H9 (cell line): ENCODE data around the gene PPP2R3B. TPM values are rescaled to one million over a fixed set of nuclear protein-coding genes. Genes with fewer than 3 reads are reported as not detected.
A peak's percentile ranks its signal among the peaks of the same experiment; 100 is the strongest.

Experiments used
- DNase-seq: peaks from one replicate; pipeline ENCODE4 v3.0.0-alpha.2; 2017
- H2AFZ ChIP-seq: one replicate; pipeline ENCODE4 v1.6.1; 2013; ENCODE audit warnings: mild to moderate bottlenecking, low read length, control low read depth, moderate library complexity
- H2AK5ac ChIP-seq: 2 replicates; pipeline ENCODE4 v1.6.1; 2013; ENCODE audit warnings: low read length, control low read depth, mixed read lengths; ENCODE audit not compliant: insufficient read length
- H2BK120ac ChIP-seq: one replicate; pipeline ENCODE4 v1.6.1; 2013; ENCODE audit warnings: low read depth, mild to moderate bottlenecking, low read length, control low read depth, inconsistent platforms; ENCODE audit not compliant: poor library complexity, severe bottlenecking
- H2BK12ac ChIP-seq: 2 replicates; pipeline ENCODE4 v1.6.1; 2013; ENCODE audit warnings: low read length, control low read depth, mixed read lengths, low read depth; ENCODE audit not compliant: insufficient read length
- H2BK15ac ChIP-seq: 2 replicates; pipeline ENCODE4 v1.6.1; 2013; ENCODE audit warnings: low read depth, low read length, control low read depth
- H2BK20ac ChIP-seq: one replicate; pipeline ENCODE4 v1.6.1; 2013; ENCODE audit warnings: low read depth, mild to moderate bottlenecking, low read length, control low read depth, inconsistent platforms; ENCODE audit not compliant: poor library complexity, severe bottlenecking
- H2BK5ac ChIP-seq: 2 replicates; pipeline ENCODE4 v1.6.1; 2013; ENCODE audit warnings: low read length, control low read depth, mixed read lengths; ENCODE audit not compliant: insufficient read length
- H3K14ac ChIP-seq: 2 replicates; pipeline ENCODE4 v1.6.1; 2013; ENCODE audit warnings: low read length, control low read depth; ENCODE audit not compliant: insufficient read depth
- H3K18ac ChIP-seq: 2 replicates; pipeline ENCODE4 v1.6.1; 2013; ENCODE audit warnings: low read depth, mild to moderate bottlenecking, mixed read lengths, low read length, control low read depth; ENCODE audit not compliant: insufficient read length
- H3K23ac ChIP-seq: 2 replicates; pipeline ENCODE4 v1.6.1; 2013; ENCODE audit warnings: low read length, control low read depth, mixed read lengths, low read depth; ENCODE audit not compliant: insufficient read length
- H3K23me2 ChIP-seq: 2 replicates; pipeline ENCODE4 v1.6.1; 2013; ENCODE audit warnings: low read depth, mild to moderate bottlenecking, mixed read lengths, low read length, control low read depth; ENCODE audit not compliant: insufficient read length, poor library complexity, severe bottlenecking
- H3K27ac ChIP-seq: 2 replicates; pipeline ENCODE4 v1.5.1; 2013; ENCODE audit warnings: low read length, control low read depth, mixed read lengths, low read depth; ENCODE audit not compliant: insufficient read length
- H3K27me3 ChIP-seq: 2 replicates; pipeline ENCODE4 v1.6.1; 2013; ENCODE audit warnings: low read length, control low read depth, inconsistent platforms; ENCODE audit not compliant: insufficient read depth
- H3K4ac ChIP-seq: 2 replicates; pipeline ENCODE4 v1.6.1; 2013; ENCODE audit warnings: low read depth, mild to moderate bottlenecking, control low read depth, inconsistent platforms, low read length, moderate library complexity
- H3K4me1 ChIP-seq: 2 replicates; pipeline ENCODE4 v1.6.1; 2013; ENCODE audit warnings: low read length, control low read depth, inconsistent platforms; ENCODE audit not compliant: insufficient read depth
- H3K4me2 ChIP-seq: 2 replicates; pipeline ENCODE4 v1.6.1; 2013; ENCODE audit warnings: low read length, control low read depth, mixed read lengths; ENCODE audit not compliant: insufficient read length, insufficient read depth
- H3K56ac ChIP-seq: 2 replicates; pipeline ENCODE4 v1.6.1; 2013; ENCODE audit warnings: low read depth, mild to moderate bottlenecking, mixed read lengths, low read length, control low read depth; ENCODE audit not compliant: insufficient read length
- H3K79me1 ChIP-seq: 2 replicates; pipeline ENCODE4 v1.6.1; 2013; ENCODE audit warnings: low read depth, mild to moderate bottlenecking, moderate library complexity, low read length, control low read depth, inconsistent platforms; ENCODE audit not compliant: insufficient read depth, poor library complexity, severe bottlenecking
- H3K79me2 ChIP-seq: 2 replicates; pipeline ENCODE4 v1.6.1; 2013; ENCODE audit warnings: low read length, control low read depth, inconsistent platforms; ENCODE audit not compliant: insufficient read depth
- H3K9ac ChIP-seq: 2 replicates; pipeline ENCODE4 v1.6.1; 2013; ENCODE audit warnings: low read length, control low read depth, mixed read lengths; ENCODE audit not compliant: insufficient read length; ENCODE audit errors: extremely low read depth
- H3K9me3 ChIP-seq: one replicate; pipeline ENCODE4 v1.6.1; 2013; ENCODE audit warnings: low read depth, low read length, inconsistent platforms; ENCODE audit not compliant: control insufficient read depth
- H3T11ph ChIP-seq: one replicate; pipeline ENCODE4 v1.6.1; 2013; ENCODE audit warnings: mild to moderate bottlenecking, low read length, control low read depth, inconsistent platforms
- H4K20me1 ChIP-seq: one replicate; pipeline ENCODE4 v1.6.1; 2013; ENCODE audit not compliant: control insufficient read depth, insufficient read length, insufficient read depth
- H4K5ac ChIP-seq: 2 replicates; pipeline ENCODE4 v1.6.1; 2013; ENCODE audit warnings: low read depth, mild to moderate bottlenecking, mixed read lengths, low read length, control low read depth; ENCODE audit not compliant: insufficient read length
- H4K8ac ChIP-seq: replicated peaks from 2 replicates; pipeline ENCODE4 v1.6.1; 2013; ENCODE audit warnings: low read length, control low read depth, mixed read lengths, low read depth; ENCODE audit not compliant: insufficient read length
- H4K91ac ChIP-seq: 2 replicates; pipeline ENCODE4 v1.6.1; 2013; ENCODE audit warnings: low read depth, mild to moderate bottlenecking, moderate library complexity, mixed read lengths, low read length, control low read depth; ENCODE audit not compliant: insufficient read length
- H3K27ac Mint-ChIP-seq, 3 experiments: 2 replicates in 2 of 3; 3 replicates in 1 of 3; pipeline ENCODE4 v1.8.0; 2020 to 2021; ENCODE audit warnings: mixed read lengths in 3 of 3, mild to moderate bottlenecking in 1 of 3, moderate library complexity in 1 of 3
- H3K27me3 Mint-ChIP-seq: 2 replicates; pipeline ENCODE4 v1.8.0; 2021; ENCODE audit warnings: low read depth, mild to moderate bottlenecking, moderate library complexity, mixed read lengths
- H3K36me3 Mint-ChIP-seq, 3 experiments: 2 replicates in 2 of 3; 3 replicates in 1 of 3; pipeline ENCODE4 v1.8.0; 2020 to 2021; ENCODE audit warnings: low read depth in 3 of 3, mixed read lengths in 3 of 3; ENCODE audit not compliant: insufficient read depth in 1 of 3
- H3K4me1 Mint-ChIP-seq, 2 experiments: 2 replicates each; pipeline ENCODE4 v1.8.0; 2020; ENCODE audit warnings: mixed read lengths in 2 of 2
- H3K4me3 Mint-ChIP-seq, 2 experiments: 2 replicates in 1 of 2; 3 replicates in 1 of 2; pipeline ENCODE4 v1.8.0; 2020 to 2021; ENCODE audit warnings: mild to moderate bottlenecking in 2 of 2, mixed read lengths in 2 of 2, moderate library complexity in 1 of 2
- H3K9me3 Mint-ChIP-seq, 2 experiments: 2 replicates in 1 of 2; 3 replicates in 1 of 2; pipeline ENCODE4 v1.8.0; 2020; ENCODE audit warnings: mild to moderate bottlenecking in 2 of 2, mixed read lengths in 2 of 2, moderate library complexity in 1 of 2
- CTCF ChIP-seq: fragments of 200-600 bp; sonication (generic); conservative IDR thresholded peaks from 3 replicates; pipeline ENCODE4 v1.8.0; 2021; ENCODE audit warnings: antibody characterized with exemption, mild to moderate bottlenecking
- WGBS: extraction: QIAGEN DNeasy Blood & Tissue Kit; methylation state at CpG from one replicate; pipeline ENCODE4 v1.1.7; 2013; ENCODE audit warnings: missing lambda C conversion rate, low lambda C conversion rate, mixed read lengths; ENCODE audit not compliant: insufficient read length; ENCODE audit errors: extremely low coverage; 5-methylcytosine and 5-hydroxymethylcytosine counted together
- total RNA-seq: library from RNA; stranded (reverse); gene quantifications from 2 replicates; pipeline ENCODE4 v1.2.1, GENCODE V29; 2021

The PPP2R3B gene
- total RNA-seq, 1 experiment from 2014 or later: 72.1 TPM

GRCh38 chrX:367349-367748 lies 19.4 kb downstream of the PPP2R3B start:
- H3K9ac ChIP-seq: no peak overlapping the region
- Mint-ChIP-seq H3K4me1 (peaks cover 14 to 27% of the 10 kb centered on the region in 2 experiments), H3K36me3 (peaks cover 10 to 26% (median 14%) of the 10 kb centered on the region in 3 experiments), H3K4me3 (no peak overlapping the region), H3K27me3 (peaks cover 12% of the 10 kb centered on the region), H3K27ac (peak overlapping the region in 2 of 3 experiments; percentile 48 to 84; a peak in 5 of 7 replicates), H3K9me3 (no peaks in the 10 kb centered on the region)
- H3K56ac ChIP-seq: no peak overlapping the region
- H2AFZ ChIP-seq: no peak overlapping the region
- whole genome bisulfite sequencing: 100% methylated on average over 3 of the region's 16 CpGs
- H3K79me1 ChIP-seq: peaks cover 10% of the 10 kb centered on the region
- no peak overlapping the region for H2BK12ac ChIP-seq
- H3K23ac ChIP-seq: no peak overlapping the region
- no peaks in the 10 kb centered on the region for H3K23me2 ChIP-seq
- H3K27ac ChIP-seq: no peak overlapping the region
- no peak overlapping the region for H4K8ac ChIP-seq
- no peak overlapping the region for H3K14ac ChIP-seq
- no peak overlapping the region for H3K4ac ChIP-seq
- DNase-seq: no peak
- peaks cover 2% of the 10 kb centered on the region for H4K20me1 ChIP-seq
- H2BK15ac ChIP-seq: no peak overlapping the region
- H4K5ac ChIP-seq: no peak overlapping the region
- H2AK5ac ChIP-seq: no peak overlapping the region
- H3K4me2 ChIP-seq: no peak overlapping the region
- peak overlapping the region; percentile 12 for H2BK5ac ChIP-seq
- no peak overlapping the region for H2BK120ac ChIP-seq
- H3K27me3 ChIP-seq: no peaks in the 10 kb centered on the region
- TF ChIP-seq CTCF: no peak
- peaks cover 9% of the 10 kb centered on the region; the same call in 1 of the 2 replicates for H3K79me2 ChIP-seq
- no peak overlapping the region for H2BK20ac ChIP-seq
- no peaks in the 10 kb centered on the region; the same call in 1 of the 2 replicates for H3K4me1 ChIP-seq
- H4K91ac ChIP-seq: peak overlapping the region; percentile 36
- H3K18ac ChIP-seq: peak overlapping the region; percentile 2
- no peaks in the 10 kb centered on the region for H3K9me3 ChIP-seq
- no peak overlapping the region for H3T11ph ChIP-seq
